SK-N-SH treated with all-trans-retinoic acid at 6 μM for 48 hours (cell line): ENCODE data around the gene ETV6.

Experiments
- ATAC-seq: fragments of 200-7000 bp; cut with Tn5 transposase; 3 replicates; pipeline ENCODE4 v1.9.1; 2020; ENCODE audit warnings: mild to moderate bottlenecking, moderate library complexity
- ARNTL ChIP-seq: fragments of 450-650 bp; formaldehyde crosslinking; IDR thresholded peaks from 2 replicates; pipeline ENCODE4 v1.5.0; 2020; ENCODE audit warnings: low read depth, mild to moderate bottlenecking, moderate library complexity, borderline replicate concordance
- BACH2 ChIP-seq: fragments of 250-450 bp; sonication (Bioruptor Pico); IDR thresholded peaks from 2 replicates; pipeline ENCODE4 v1.9.0; 2021; ENCODE audit warnings: mild to moderate bottlenecking, borderline replicate concordance
- CSDC2 ChIP-seq: fragments of 250-450 bp; sonication (Bioruptor Pico); IDR thresholded peaks from 2 replicates; pipeline ENCODE4 v1.5.0; 2020; ENCODE audit warnings: mild to moderate bottlenecking, moderate library complexity
- CSRNP3 ChIP-seq: fragments of 250-450 bp; sonication (Bioruptor Pico); IDR thresholded peaks from 2 replicates; pipeline ENCODE4 v1.5.1; 2021; ENCODE audit warnings: mild to moderate bottlenecking, moderate library complexity
- ESRRG ChIP-seq: fragments of 250-450 bp; sonication (Bioruptor Pico); IDR thresholded peaks from 2 replicates; pipeline ENCODE4 v1.6.1; 2021; ENCODE audit warnings: mild to moderate bottlenecking
- GLIS3 ChIP-seq: fragments of 250-450 bp; sonication (Bioruptor Pico); IDR thresholded peaks from 2 replicates; pipeline ENCODE4 v1.5.0; 2020; ENCODE audit warnings: mild to moderate bottlenecking, moderate library complexity
- ISL1 ChIP-seq: fragments of 250-450 bp; sonication (Bioruptor Pico); IDR thresholded peaks from 2 replicates; pipeline ENCODE4 v2.1.2; 2022; ENCODE audit warnings: mild to moderate bottlenecking, moderate library complexity
- OSR1 ChIP-seq: fragments of 250-450 bp; sonication (Bioruptor Pico); IDR thresholded peaks from 2 replicates; pipeline ENCODE4 v1.8.0; 2022; ENCODE audit warnings: moderate library complexity, mild to moderate bottlenecking, inconsistent platforms
- PATZ1 ChIP-seq: fragments of 250-450 bp; sonication (Bioruptor Pico); IDR thresholded peaks from 2 replicates; pipeline ENCODE4 v1.8.0; 2020; ENCODE audit warnings: mild to moderate bottlenecking, moderate library complexity, borderline replicate concordance
- POU6F1 ChIP-seq: fragments of 250-450 bp; sonication (Bioruptor Pico); IDR thresholded peaks from 2 replicates; pipeline ENCODE4 v1.8.0; 2021; ENCODE audit warnings: low read depth, mild to moderate bottlenecking, moderate library complexity, borderline replicate concordance
- PPARA ChIP-seq: fragments of 250-450 bp; sonication (Bioruptor Pico); IDR thresholded peaks from 2 replicates; pipeline ENCODE4 v1.5.0; 2020; ENCODE audit warnings: mild to moderate bottlenecking, borderline replicate concordance
- RARB ChIP-seq: fragments of 250-450 bp; sonication (Bioruptor Pico); IDR thresholded peaks from 2 replicates; pipeline ENCODE4 v1.8.0; 2021; ENCODE audit warnings: mild to moderate bottlenecking, moderate library complexity
- SNAI2 ChIP-seq: fragments of 250-450 bp; sonication (Bioruptor Pico); IDR thresholded peaks from 2 replicates; pipeline ENCODE4 v1.5.0; 2020; ENCODE audit warnings: mild to moderate bottlenecking, moderate library complexity
- TCF4 ChIP-seq: fragments of 250-450 bp; sonication (Bioruptor Pico); IDR thresholded peaks from 2 replicates; pipeline ENCODE4 v1.8.0; 2021; ENCODE audit warnings: mild to moderate bottlenecking, moderate library complexity, borderline replicate concordance
- TOX ChIP-seq: fragments of 250-450 bp; sonication (Bioruptor Pico); IDR thresholded peaks from 2 replicates; pipeline ENCODE4 v1.8.0; 2021; ENCODE audit warnings: mild to moderate bottlenecking, moderate library complexity, borderline replicate concordance
- ZC3H10 ChIP-seq: fragments of 250-450 bp; sonication (Bioruptor Pico); IDR thresholded peaks from 2 replicates; pipeline ENCODE4 v1.5.1; 2021; ENCODE audit warnings: mild to moderate bottlenecking, moderate library complexity
- ZFP3 ChIP-seq: fragments of 250-450 bp; sonication (Bioruptor Pico); IDR thresholded peaks from 2 replicates; pipeline ENCODE4 v1.5.0; 2020; ENCODE audit warnings: mild to moderate bottlenecking, moderate library complexity
- ZFP30 ChIP-seq: fragments of 450-650 bp; formaldehyde crosslinking; IDR thresholded peaks from 2 replicates; pipeline ENCODE4 v1.5.0; 2022; ENCODE audit warnings: mild to moderate bottlenecking, moderate library complexity
- ZNF565 ChIP-seq: fragments of 450-650 bp; formaldehyde crosslinking; conservative IDR thresholded peaks from 2 replicates; pipeline ENCODE4 v1.5.0; 2020; ENCODE audit warnings: low read depth, mild to moderate bottlenecking, moderate library complexity
- ZNF70 ChIP-seq: fragments of 450-650 bp; formaldehyde crosslinking; IDR thresholded peaks from 2 replicates; pipeline ENCODE4 v1.5.0; 2020; ENCODE audit warnings: mild to moderate bottlenecking, moderate library complexity
- ZNF8 ChIP-seq: fragments of 450-650 bp; formaldehyde crosslinking; IDR thresholded peaks from 2 replicates; pipeline ENCODE4 v1.5.0; 2020; ENCODE audit warnings: mild to moderate bottlenecking, moderate library complexity
- TF ChIP-seq, protein P1 (sequence below): fragments of 250-450 bp; sonication (Bioruptor Pico); IDR thresholded peaks from 2 replicates; pipeline ENCODE4 v1.5.1; 2020; ENCODE audit warnings: low read depth, mild to moderate bottlenecking, moderate library complexity
- TF ChIP-seq, protein P2 (sequence below): fragments of 250-450 bp; sonication (Bioruptor Pico); IDR thresholded peaks from 2 replicates; pipeline ENCODE4 v1.5.0; 2020; ENCODE audit warnings: mild to moderate bottlenecking, moderate library complexity

The ETV6 gene

DNA sequence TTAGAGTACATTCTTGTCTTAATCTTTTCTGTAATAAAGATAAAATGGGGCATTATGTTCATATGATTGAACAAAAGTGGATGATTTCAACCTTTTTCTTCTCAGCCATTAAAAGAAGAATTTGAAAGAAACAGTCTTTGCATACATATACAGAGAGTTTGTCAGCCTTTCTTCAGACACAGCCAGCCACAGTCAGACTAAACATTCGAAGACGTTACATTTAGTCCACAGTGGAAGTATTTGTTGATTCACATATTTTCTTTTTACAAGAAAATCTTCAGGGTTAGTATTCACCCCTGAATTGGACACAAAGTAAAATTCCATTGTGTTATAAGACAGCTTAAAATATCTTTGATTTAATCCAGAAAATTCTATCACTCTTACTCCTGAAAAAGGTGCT lies 36.2 kb downstream of the ETV6 start:
- TF ChIP-seq ESRRG (CRISPR knock-in tag): no peak
- no peak for TF ChIP-seq ZFP30 (CRISPR knock-in tag)
- no peak for TF ChIP-seq PPARA (CRISPR knock-in tag)
- no peak for TF ChIP-seq CSDC2 (CRISPR knock-in tag)
- TF ChIP-seq ZC3H10 (CRISPR knock-in tag): no peak
- no peak for TF ChIP-seq POU6F1 (CRISPR knock-in tag)
- no peak for TF ChIP-seq ZNF70 (CRISPR knock-in tag)
- no peak for TF ChIP-seq OSR1
- TF ChIP-seq TOX: no peak
- TF ChIP-seq, protein P1, sequence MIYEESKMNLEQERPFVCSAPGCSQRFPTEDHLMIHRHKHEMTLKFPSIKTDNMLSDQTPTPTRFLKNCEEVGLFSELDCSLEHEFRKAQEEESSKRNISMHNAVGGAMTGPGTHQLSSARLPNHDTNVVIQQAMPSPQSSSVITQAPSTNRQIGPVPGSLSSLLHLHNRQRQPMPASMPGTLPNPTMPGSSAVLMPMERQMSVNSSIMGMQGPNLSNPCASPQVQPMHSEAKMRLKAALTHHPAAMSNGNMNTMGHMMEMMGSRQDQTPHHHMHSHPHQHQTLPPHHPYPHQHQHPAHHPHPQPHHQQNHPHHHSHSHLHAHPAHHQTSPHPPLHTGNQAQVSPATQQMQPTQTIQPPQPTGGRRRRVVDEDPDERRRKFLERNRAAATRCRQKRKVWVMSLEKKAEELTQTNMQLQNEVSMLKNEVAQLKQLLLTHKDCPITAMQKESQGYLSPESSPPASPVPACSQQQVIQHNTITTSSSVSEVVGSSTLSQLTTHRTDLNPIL (CRISPR knock-in tag): no peak
- TF ChIP-seq TCF4 (CRISPR knock-in tag): no peak
- no peak for TF ChIP-seq RARB
- TF ChIP-seq ARNTL (CRISPR knock-in tag): no peak
- no peak for TF ChIP-seq ZNF8 (CRISPR knock-in tag)
- TF ChIP-seq CSRNP3: no peak
- TF ChIP-seq, protein P2, sequence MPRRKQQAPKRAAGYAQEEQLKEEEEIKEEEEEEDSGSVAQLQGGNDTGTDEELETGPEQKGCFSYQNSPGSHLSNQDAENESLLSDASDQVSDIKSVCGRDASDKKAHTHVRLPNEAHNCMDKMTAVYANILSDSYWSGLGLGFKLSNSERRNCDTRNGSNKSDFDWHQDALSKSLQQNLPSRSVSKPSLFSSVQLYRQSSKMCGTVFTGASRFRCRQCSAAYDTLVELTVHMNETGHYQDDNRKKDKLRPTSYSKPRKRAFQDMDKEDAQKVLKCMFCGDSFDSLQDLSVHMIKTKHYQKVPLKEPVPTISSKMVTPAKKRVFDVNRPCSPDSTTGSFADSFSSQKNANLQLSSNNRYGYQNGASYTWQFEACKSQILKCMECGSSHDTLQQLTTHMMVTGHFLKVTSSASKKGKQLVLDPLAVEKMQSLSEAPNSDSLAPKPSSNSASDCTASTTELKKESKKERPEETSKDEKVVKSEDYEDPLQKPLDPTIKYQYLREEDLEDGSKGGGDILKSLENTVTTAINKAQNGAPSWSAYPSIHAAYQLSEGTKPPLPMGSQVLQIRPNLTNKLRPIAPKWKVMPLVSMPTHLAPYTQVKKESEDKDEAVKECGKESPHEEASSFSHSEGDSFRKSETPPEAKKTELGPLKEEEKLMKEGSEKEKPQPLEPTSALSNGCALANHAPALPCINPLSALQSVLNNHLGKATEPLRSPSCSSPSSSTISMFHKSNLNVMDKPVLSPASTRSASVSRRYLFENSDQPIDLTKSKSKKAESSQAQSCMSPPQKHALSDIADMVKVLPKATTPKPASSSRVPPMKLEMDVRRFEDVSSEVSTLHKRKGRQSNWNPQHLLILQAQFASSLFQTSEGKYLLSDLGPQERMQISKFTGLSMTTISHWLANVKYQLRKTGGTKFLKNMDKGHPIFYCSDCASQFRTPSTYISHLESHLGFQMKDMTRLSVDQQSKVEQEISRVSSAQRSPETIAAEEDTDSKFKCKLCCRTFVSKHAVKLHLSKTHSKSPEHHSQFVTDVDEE (CRISPR knock-in tag): no peak
- no peak for TF ChIP-seq PATZ1 (CRISPR knock-in tag)
- TF ChIP-seq GLIS3 (CRISPR knock-in tag): no peak
- no peak for TF ChIP-seq BACH2 (CRISPR knock-in tag)
- TF ChIP-seq, all 23 proteins: peak for 0

DNA sequence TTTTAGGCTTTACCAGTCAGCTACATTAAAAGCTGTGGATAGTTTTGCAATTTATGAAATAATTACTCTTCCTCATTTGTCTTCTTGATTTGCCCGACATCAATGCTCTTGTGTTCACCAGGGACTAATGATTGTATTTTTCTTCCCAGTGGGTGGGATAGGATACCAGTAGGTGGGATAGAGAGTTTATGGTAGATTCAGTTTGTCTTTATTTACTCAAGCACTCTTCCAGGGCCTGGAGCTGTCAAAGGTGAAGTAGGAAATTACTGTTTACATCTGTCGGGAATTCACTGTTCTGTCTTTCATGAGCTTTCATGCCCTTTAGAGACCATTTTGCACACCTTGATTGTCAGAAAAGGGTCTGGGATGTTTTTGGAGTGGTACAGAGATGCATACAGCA lies 36.6 kb downstream of the ETV6 start:
- ATAC-seq: no peak
- no peak for TF ChIP-seq ISL1 (CRISPR knock-in tag)
- TF ChIP-seq, protein P1 (CRISPR knock-in tag): no peak
- TF ChIP-seq OSR1: no peak
- TF ChIP-seq SNAI2 (CRISPR knock-in tag): no peak
- TF ChIP-seq ZNF70 (CRISPR knock-in tag): no peak
- no peak for TF ChIP-seq PATZ1 (CRISPR knock-in tag)
- TF ChIP-seq POU6F1 (CRISPR knock-in tag): no peak
- no peak for TF ChIP-seq TOX
- no peak for TF ChIP-seq ZC3H10 (CRISPR knock-in tag)
- no peak for TF ChIP-seq TCF4 (CRISPR knock-in tag)
- no peak for TF ChIP-seq ZFP3
- TF ChIP-seq, protein P2 (CRISPR knock-in tag): no peak
- TF ChIP-seq ZNF565 (CRISPR knock-in tag): no peak

More for the DNA sequence above, 36.2 kb downstream of the ETV6 start:
- ATAC-seq: no peak
